Measurements from ENCODE around the gene VWA7.

Gene VWA7

DNA sequence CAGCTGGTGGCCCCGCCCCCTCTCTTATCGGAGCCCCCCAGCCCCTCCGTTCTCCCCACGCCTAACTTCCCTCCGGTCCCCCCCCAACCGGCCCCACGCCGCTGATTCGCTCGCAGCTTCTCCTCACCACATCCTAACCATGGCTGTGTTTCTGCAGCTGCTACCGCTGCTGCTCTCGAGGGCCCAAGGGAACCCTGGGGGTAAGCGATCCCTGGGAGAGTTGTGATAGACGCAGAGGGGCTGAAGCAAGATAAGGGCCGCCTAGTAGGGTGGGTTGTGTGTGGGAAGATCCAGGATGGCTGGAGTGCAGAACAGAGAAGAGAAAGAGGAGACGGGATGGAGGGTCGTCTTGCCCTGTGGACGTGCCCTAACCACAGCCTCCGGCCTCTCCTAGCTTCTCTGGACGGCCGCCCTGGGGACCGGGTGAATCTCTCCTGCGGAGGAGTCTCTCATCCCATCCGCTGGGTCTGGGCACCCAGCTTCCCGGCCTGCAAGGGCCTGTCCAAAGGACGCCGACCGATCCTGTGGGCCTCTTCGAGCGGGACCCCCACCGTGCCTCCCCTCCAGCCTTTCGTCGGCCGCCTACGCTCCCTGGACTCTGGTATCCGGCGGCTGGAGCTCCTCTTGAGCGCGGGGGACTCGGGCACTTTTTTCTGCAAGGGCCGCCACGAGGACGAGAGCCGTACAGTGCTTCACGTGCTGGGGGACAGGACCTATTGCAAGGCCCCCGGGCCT is 53.7 kb downstream of the VWA7 start, which contains the start of gene MPIG6B:
MPIG6B (plus strand) TSS at position 129 of the 735 bp plus-strand sequence; CDS start at position 140, 11 bp downstream.
- Histone ChIP-seq H3K36me3 (ENCODE audit: insufficient read depth, low read length) (peaks cover 26% of the 10 kb centered on the region), H3K9me3 (ENCODE audit: insufficient read depth, low read depth, low read length) (no peaks in the 10 kb centered on the region), H3K27ac (ENCODE audit: low read depth, low read length) (no peak within 1 kb of the TSS), H3K27me3 (ENCODE audit: insufficient read depth, low read length) (no peaks in the 10 kb centered on the region), H3K4me1 (ENCODE audit: insufficient read depth, low read length) (peaks cover 4% of the 10 kb centered on the region; the same call in 1 of the 2 replicates), H3K4me3 (ENCODE audit: low read length) (no peak within 1 kb of the TSS), H3K9ac (ENCODE audit: low read depth, low read length) (no peak within 1 kb of the TSS)
- 90% methylated on average over 46 of the region's 46 CpGs for WGBS

GRCh38 chr6:31722173-31722572 is 55.0 kb downstream of the VWA7 start:
- WGBS = 92% methylated on average over 3 of the region's 3 CpGs
- Histone ChIP-seq H3K9me3 (ENCODE audit: insufficient read depth, low read depth, low read length) (no peaks in the 10 kb centered on the region), H3K9ac (ENCODE audit: low read depth, low read length) (no peak overlapping the region), H3K27me3 (ENCODE audit: insufficient read depth, low read length) (no peaks in the 10 kb centered on the region), H3K36me3 (ENCODE audit: insufficient read depth, low read length) (peaks cover 16% of the 10 kb centered on the region), H3K27ac (ENCODE audit: low read depth, low read length) (no peak overlapping the region), H3K4me1 (ENCODE audit: insufficient read depth, low read length) (peaks cover 15% of the 10 kb centered on the region), H3K4me3 (ENCODE audit: low read length) (no peak overlapping the region)

GRCh38 chr6:31721351-31722020 is 55.6 kb downstream of the VWA7 start, which contains the start of gene LY6G6C:
LY6G6C (minus strand) TSS chr6:31721746; CDS start chr6:31721679, 67 bp downstream.
- Histone ChIP-seq H3K27ac (ENCODE audit: low read depth, low read length) (no peak within 1 kb of the TSS), H3K27me3 (ENCODE audit: insufficient read depth, low read length) (no peaks in the 10 kb centered on the region), H3K9ac (ENCODE audit: low read depth, low read length) (no peak within 1 kb of the TSS), H3K36me3 (ENCODE audit: insufficient read depth, low read length) (peaks cover 9% of the 10 kb centered on the region), H3K4me1 (ENCODE audit: insufficient read depth, low read length) (peaks cover 15% of the 10 kb centered on the region), H3K4me3 (ENCODE audit: low read length) (no peak within 1 kb of the TSS), H3K9me3 (ENCODE audit: insufficient read depth, low read depth, low read length) (no peaks in the 10 kb centered on the region)
- 87% methylated on average over 3 of the region's 4 CpGs for WGBS

- H3K27ac ChIP-seq (ENCODE audit: low read depth, low read length) = no peak overlapping the region
Observed at GRCh38 chr6:31720196-31720770, 56.8 kb downstream of the VWA7 start.

DNA sequence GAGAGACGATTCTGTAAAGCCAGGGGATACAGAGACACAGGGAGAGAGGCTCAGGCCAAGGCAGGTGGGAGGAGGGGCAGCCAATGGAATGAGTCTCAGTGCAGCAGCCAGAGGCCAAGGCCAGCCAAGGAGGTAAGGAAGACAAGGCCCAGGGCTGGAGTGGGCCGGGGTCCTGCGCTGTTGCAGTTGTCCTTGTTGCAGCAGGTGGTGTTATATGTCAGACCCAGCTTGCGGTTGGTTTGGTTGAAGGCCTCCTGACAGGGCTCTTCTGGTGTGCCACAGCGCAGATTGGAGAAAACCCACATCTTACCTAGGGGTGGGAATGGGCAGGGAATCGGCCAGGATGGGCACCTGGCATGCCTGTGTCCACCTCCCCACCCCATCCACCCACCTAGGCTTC is 58.1 kb downstream of the VWA7 start:
- Histone ChIP-seq H3K9me3 (ENCODE audit: insufficient read depth, low read depth, low read length) (no peaks in the 10 kb centered on the region), H3K27me3 (ENCODE audit: insufficient read depth, low read length) (no peaks in the 10 kb centered on the region), H3K9ac (ENCODE audit: low read depth, low read length) (no peak overlapping the region), H3K4me1 (ENCODE audit: insufficient read depth, low read length) (peaks cover 28% of the 10 kb centered on the region), H3K4me3 (ENCODE audit: low read length) (no peak overlapping the region), H3K27ac (ENCODE audit: low read depth, low read length) (no peak overlapping the region), H3K36me3 (ENCODE audit: insufficient read depth, low read length) (no peaks in the 10 kb centered on the region)
- WGBS = 89% methylated on average over 6 of the region's 6 CpGs

More at GRCh38 chr6:31720196-31720770, 56.8 kb downstream of the VWA7 start:
- no peaks in the 10 kb centered on the region for H3K27me3 ChIP-seq (ENCODE audit: insufficient read depth, low read length)
- H3K9ac ChIP-seq (ENCODE audit: low read depth, low read length) = no peak overlapping the region
- no peaks in the 10 kb centered on the region for H3K36me3 ChIP-seq (ENCODE audit: insufficient read depth, low read length)
- H3K9me3 ChIP-seq (ENCODE audit: insufficient read depth, low read depth, low read length) = no peaks in the 10 kb centered on the region
- H3K4me1 ChIP-seq (ENCODE audit: insufficient read depth, low read length) = peaks cover 16% of the 10 kb centered on the region
- no peak overlapping the region for H3K4me3 ChIP-seq (ENCODE audit: low read length)
- 96% methylated on average over 5 of the region's 5 CpGs for WGBS

DNA sequence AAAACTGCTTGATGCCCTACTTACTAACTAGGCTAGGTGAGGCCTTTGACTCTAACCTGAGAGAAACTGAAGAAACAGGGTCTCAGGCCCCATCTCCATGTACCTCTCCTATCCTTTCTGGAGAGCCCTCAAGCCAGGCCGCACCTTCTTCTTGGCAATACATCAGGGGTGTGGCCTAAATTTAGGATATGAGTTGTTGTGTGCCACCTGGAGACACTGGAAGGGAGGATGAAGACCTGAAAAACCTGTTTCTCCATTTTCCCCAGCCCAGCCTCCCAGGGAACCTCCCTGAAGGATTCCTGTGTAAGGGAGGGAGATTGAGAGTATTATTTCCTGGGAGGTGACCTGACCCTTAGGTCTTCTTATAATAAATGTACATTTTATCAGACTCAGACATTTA is 58.9 kb downstream of the VWA7 start:
- H3K27ac ChIP-seq (ENCODE audit: low read depth, low read length) = no peak overlapping the region
- H3K9ac ChIP-seq (ENCODE audit: low read depth, low read length) = no peak overlapping the region
- H3K4me3 ChIP-seq (ENCODE audit: low read length) = no peak overlapping the region
- WGBS = no CpG with 5 or more reads among the region's 1 CpG
- H3K4me1 ChIP-seq (ENCODE audit: insufficient read depth, low read length) = peaks cover 34% of the 10 kb centered on the region
- H3K36me3 ChIP-seq (ENCODE audit: insufficient read depth, low read length) = no peaks in the 10 kb centered on the region
- H3K27me3 ChIP-seq (ENCODE audit: insufficient read depth, low read length) = no peaks in the 10 kb centered on the region
- no peaks in the 10 kb centered on the region for H3K9me3 ChIP-seq (ENCODE audit: insufficient read depth, low read depth, low read length)

- Histone ChIP-seq H3K9ac (ENCODE audit: low read depth, low read length) (no peak overlapping the region), H3K36me3 (ENCODE audit: insufficient read depth, low read length) (no peaks in the 10 kb centered on the region), H3K9me3 (ENCODE audit: insufficient read depth, low read depth, low read length) (no peaks in the 10 kb centered on the region), H3K27ac (ENCODE audit: low read depth, low read length) (no peak overlapping the region), H3K4me3 (ENCODE audit: low read length) (no peak overlapping the region), H3K4me1 (ENCODE audit: insufficient read depth, low read length) (peaks cover 36% of the 10 kb centered on the region), H3K27me3 (ENCODE audit: insufficient read depth, low read length) (no peaks in the 10 kb centered on the region)
- WGBS = 72% methylated on average over 10 of the region's 10 CpGs
Observed at GRCh38 chr6:31717499-31718222, 59.5 kb downstream of the VWA7 start.

All from HUES64 (cell line).